GM23338 (cell line): ENCODE results near the gene AGPS. TPM values are rescaled to one million over a fixed set of nuclear protein-coding genes. Genes with fewer than 3 reads are reported as not detected.
A peak's percentile ranks its signal among the peaks of the same experiment; 100 is the strongest.

Experiments
- ATAC-seq: fragments of 200-7000 bp; cut with Tn5 transposase; 3 replicates; pipeline ENCODE4 v1.9.1; 2020
- DNase-seq: peaks from one replicate; pipeline ENCODE4 v3.0.0-alpha.2; 2015; ENCODE audit warnings: low spot score
- H2AFZ ChIP-seq: fragments of 200-600 bp; sonication (generic); 2 replicates; pipeline ENCODE4 v1.8.0; 2016; ENCODE audit warnings: antibody characterized with exemption, mild to moderate bottlenecking, moderate library complexity
- H3F3A ChIP-seq: fragments of 200-600 bp; sonication (generic); replicated peaks from 2 replicates; pipeline ENCODE4 v1.8.0; 2017; ENCODE audit warnings: antibody characterized with exemption, mixed run types, low read depth
- H3K27ac ChIP-seq: fragments of 200-600 bp; sonication (generic); 2 replicates; pipeline ENCODE4 v1.6.1; 2016; ENCODE audit warnings: low read depth
- H3K27me3 ChIP-seq: fragments of 200-600 bp; sonication (generic); 2 replicates; pipeline ENCODE4 v1.8.0; 2016; ENCODE audit warnings: mild to moderate bottlenecking, mixed run types, moderate library complexity; ENCODE audit not compliant: insufficient read depth
- H3K36me3 ChIP-seq: fragments of 200-600 bp; sonication (generic); 2 replicates; pipeline ENCODE4 v1.8.0; 2016; ENCODE audit warnings: mild to moderate bottlenecking; ENCODE audit not compliant: insufficient read depth
- H3K4me1 ChIP-seq: fragments of 200-600 bp; sonication (generic); 2 replicates; pipeline ENCODE4 v1.8.0; 2016; ENCODE audit warnings: mild to moderate bottlenecking, moderate library complexity; ENCODE audit not compliant: insufficient read depth
- H3K4me2 ChIP-seq: fragments of 200-600 bp; sonication (generic); 2 replicates; pipeline ENCODE4 v1.7.1; 2017; ENCODE audit warnings: mixed run types
- H3K4me3 ChIP-seq: fragments of 200-600 bp; sonication (generic); 2 replicates; pipeline ENCODE4 v1.6.1; 2016; ENCODE audit warnings: mixed run types
- H3K79me2 ChIP-seq: fragments of 200-600 bp; sonication (generic); replicated peaks from 2 replicates; pipeline ENCODE4 v1.8.0; 2017; ENCODE audit warnings: mild to moderate bottlenecking; ENCODE audit not compliant: insufficient read depth
- H3K9me2 ChIP-seq: fragments of 200-600 bp; sonication (generic); 2 replicates; pipeline ENCODE4 v1.8.0; 2017; ENCODE audit not compliant: insufficient read depth
- H4K20me1 ChIP-seq: fragments of 200-600 bp; sonication (generic); replicated peaks from 2 replicates; pipeline ENCODE4 v1.8.0; 2017; ENCODE audit warnings: mild to moderate bottlenecking; ENCODE audit not compliant: insufficient read depth
- H3K27ac Mint-ChIP-seq: 2 replicates; pipeline ENCODE4 v1.8.0; 2020; ENCODE audit warnings: inconsistent platforms, mild to moderate bottlenecking, moderate library complexity, mixed read lengths
- H3K27me3 Mint-ChIP-seq: 3 replicates; pipeline ENCODE4 v1.8.0; 2022; ENCODE audit warnings: low read depth, mild to moderate bottlenecking, moderate library complexity, mixed read lengths, inconsistent platforms; ENCODE audit not compliant: insufficient read depth, poor library complexity
- H3K36me3 Mint-ChIP-seq: 3 replicates; pipeline ENCODE4 v1.8.0; 2021; ENCODE audit warnings: low read depth, mild to moderate bottlenecking, inconsistent platforms, moderate library complexity, mixed read lengths
- H3K4me1 Mint-ChIP-seq: 3 replicates; pipeline ENCODE4 v1.8.0; 2020; ENCODE audit warnings: mild to moderate bottlenecking, inconsistent platforms, mixed read lengths
- H3K4me3 Mint-ChIP-seq: 3 replicates; pipeline ENCODE4 v1.8.0; 2021; ENCODE audit warnings: moderate library complexity, mild to moderate bottlenecking, inconsistent platforms, mixed read lengths
- H3K9me3 Mint-ChIP-seq: 3 replicates; pipeline ENCODE4 v1.8.0; 2020; ENCODE audit warnings: moderate library complexity, mild to moderate bottlenecking, inconsistent platforms, mixed read lengths
- CREB1 ChIP-seq: fragments of 250-450 bp; sonication (Bioruptor Pico); IDR thresholded peaks from 2 replicates; pipeline ENCODE4 v1.5.0; 2020; ENCODE audit warnings: low read depth, mild to moderate bottlenecking, moderate library complexity
- CTCF ChIP-seq, 2 experiments: fragments of 200-600 bp in 1 of 2; sonication (generic) in 1 of 2; conservative IDR thresholded peaks; 2 replicates each; pipeline versions ENCODE4 v1.5.1 to v1.6.1; 2016 to 2017; ENCODE audit warnings: antibody characterized with exemption in 2 of 2, low read depth in 2 of 2, mild to moderate bottlenecking in 2 of 2, moderate library complexity in 1 of 2
- EZH2 ChIP-seq: fragments of 200-600 bp; sonication (generic); IDR thresholded peaks from one replicate; pipeline ENCODE4 v1.8.0; 2017; ENCODE audit warnings: antibody characterized with exemption, mild to moderate bottlenecking, low read depth; ENCODE audit not compliant: unreplicated experiment
- EZH2phosphoT487 ChIP-seq: fragments of 200-600 bp; sonication (generic); IDR thresholded peaks from one replicate; pipeline ENCODE4 v1.8.1; 2018; ENCODE audit warnings: antibody characterized with exemption; ENCODE audit not compliant: unreplicated experiment
- NANOG ChIP-seq: IDR thresholded peaks from 2 replicates; pipeline ENCODE4 v1.6.1; 2016; ENCODE audit warnings: antibody characterized with exemption, borderline replicate concordance
- POLR2AphosphoS5 ChIP-seq: IDR thresholded peaks from 2 replicates; pipeline ENCODE4 v1.6.1; 2016; ENCODE audit warnings: antibody characterized with exemption, low read depth
- REST ChIP-seq: IDR thresholded peaks from one replicate; pipeline ENCODE4 v1.6.1; 2018; ENCODE audit warnings: antibody characterized with exemption; ENCODE audit not compliant: unreplicated experiment
- STAT1 ChIP-seq: IDR thresholded peaks from one replicate; pipeline ENCODE4 v1.6.1; 2016; ENCODE audit warnings: antibody characterized with exemption; ENCODE audit not compliant: unreplicated experiment
- ZNF114 ChIP-seq: fragments of 250-450 bp; sonication (Bioruptor Pico); IDR thresholded peaks from 2 replicates; pipeline ENCODE4 v1.5.0; 2020; ENCODE audit warnings: mild to moderate bottlenecking, moderate library complexity
- ZNF331 ChIP-seq: fragments of 250-450 bp; sonication (Bioruptor Pico); IDR thresholded peaks from 2 replicates; pipeline ENCODE4 v1.5.0; 2020; ENCODE audit warnings: low read depth, mild to moderate bottlenecking, moderate library complexity
- polyA plus RNA-seq: library from polyadenylated mRNA; unstranded; fragments of >200 nt; fragmentation: Nextera tagmentation; extraction: Ambion mirVana; gene quantifications from 2 replicates; pipeline ENCODE4 v1.2.1, GENCODE V29; 2016
- total RNA-seq: library from RNA; depleted of rRNA; stranded (reverse); fragments of >200 nt; shearing (Covaris generic); gene quantifications from 2 replicates; pipeline ENCODE4 v1.2.3, GENCODE V29; 2014

AGPS gene
- total and polyA plus RNA-seq, 2 experiments from 2014 or later = 14.6 to 73.2 TPM

GRCh38 chr2:177385151-177385550, 7.4 kb upstream of the AGPS start:
- Histone ChIP-seq H3F3A (no peaks in the 10 kb centered on the region), H3K4me1 (peaks cover 5% of the 10 kb centered on the region; the same call in 1 of the 2 replicates), H3K4me2 (no peak overlapping the region), H4K20me1 (no peaks in the 10 kb centered on the region), H3K4me3 (no peak overlapping the region), H3K79me2 (no peaks in the 10 kb centered on the region), H2AFZ (no peak overlapping the region), H3K36me3 (no peaks in the 10 kb centered on the region), H3K9me2 (no peaks in the 10 kb centered on the region), H3K27ac (no peak overlapping the region), H3K27me3 (no peaks in the 10 kb centered on the region)
- ATAC-seq (no peak), DNase-seq (no peak)
- Mint-ChIP-seq H3K27ac (no peak overlapping the region), H3K4me1 (peaks cover 10% of the 10 kb centered on the region), H3K9me3 (no peaks in the 10 kb centered on the region), H3K27me3 (no peaks in the 10 kb centered on the region), H3K4me3 (no peak overlapping the region), H3K36me3 (no peaks in the 10 kb centered on the region)
- no peak for TF ChIP-seq ZNF114 (CRISPR knock-in tag)
- TF ChIP-seq REST = no peak
- no peak for TF ChIP-seq CTCF (conservative IDR thresholded peaks at IDR 0.05; ENCODE audit: low read depth in 2 of 2)
- no peak for TF ChIP-seq ZNF331
- no peak for TF ChIP-seq EZH2

GRCh38 chr2:177391822-177392372, 676 bp upstream of the AGPS start:
- no peak for DNase-seq
- H3K27ac Mint-ChIP-seq = peak overlapping the region; percentile 93
- Histone ChIP-seq H3K4me2 (peak overlapping the region; percentile 94), H3K4me1 (peaks cover 22% of the 10 kb centered on the region), H3K9me2 (no peaks in the 10 kb centered on the region), H3K4me3 (peak overlapping the region; percentile 90), H3K79me2 (peaks cover 41% of the 10 kb centered on the region), H2AFZ (peak overlapping the region; percentile 69), H3F3A (no peaks in the 10 kb centered on the region), H3K27ac (no peak overlapping the region), H3K36me3 (no peaks in the 10 kb centered on the region), H4K20me1 (peaks cover 4% of the 10 kb centered on the region; the same call in 1 of the 2 replicates), H3K27me3 (no peaks in the 10 kb centered on the region)
- peaks cover 31% of the 10 kb centered on the region for H3K4me1 Mint-ChIP-seq
- H3K27me3 Mint-ChIP-seq = peaks cover 3% of the 10 kb centered on the region
- peak overlapping the region; percentile 93 for H3K4me3 Mint-ChIP-seq
- ATAC-seq = no peak
- H3K9me3 Mint-ChIP-seq = no peaks in the 10 kb centered on the region
- no peaks in the 10 kb centered on the region; the same call in 2 of the 3 replicates for H3K36me3 Mint-ChIP-seq
- TF ChIP-seq STAT1 (no peak), NANOG (no peak), POLR2AphosphoS5 (no peak), CREB1 (no peak), REST (no peak), EZH2phosphoT487 (no peak), CTCF (conservative IDR thresholded peaks at IDR 0.05; ENCODE audit: low read depth in 2 of 2) (no peak), ZNF331 (no peak)
